ENCODE measurements around the gene ZNF174.

ZNF174 gene

GRCh38 chr16:3443108-3444031 lies 42.4 kb downstream of the ZNF174 start, which contains the start of the genes NAA60 and ZNF597:
Gene NAA60, plus strand, starts transcription at chr16:3443680. Its CDS starts 32,548 bp downstream, at chr16:3476228.
Gene ZNF597, minus strand, starts transcription at chr16:3443504. Its CDS starts 351 bp downstream, at chr16:3443153.
- peak; percentile 46 to 76 for DNase-seq (ENCODE audit: low read depth in 1 of 2, low spot score in 1 of 2)

GRCh38 chr16:3444032-3444388 lies 43.0 kb downstream of the ZNF174 start:
- DNase-seq (ENCODE audit: low read depth in 1 of 2, low spot score in 1 of 2), result no peak

GRCh38 chr16:3454093-3454492 lies 53.1 kb downstream of the ZNF174 start:
- DNase-seq (ENCODE audit: low read depth in 1 of 2, low spot score in 1 of 2), result no peak

GRCh38 chr16:3454631-3455147 lies 53.7 kb downstream of the ZNF174 start:
- no peak for DNase-seq (ENCODE audit: low read depth in 1 of 2, low spot score in 1 of 2)

- DNase-seq (ENCODE audit: low read depth in 1 of 2, low spot score in 1 of 2), result peak; percentile 82 to 83
These were observed 56.6 kb downstream of the ZNF174 start for GRCh38 chr16:3457434-3458252.

- DNase-seq (ENCODE audit: low read depth in 1 of 2, low spot score in 1 of 2), result no peak
These were observed 57.4 kb downstream of the ZNF174 start for GRCh38 chr16:3458278-3458851.

GRCh38 chr16:3458852-3459361 lies 57.9 kb downstream of the ZNF174 start:
- DNase-seq (ENCODE audit: low read depth in 1 of 2, low spot score in 1 of 2), result no peak

All from activated CD4-positive, alpha-beta T cell treated with anti-CD3 and anti-CD28 coated beads, Interleukin-2, amount 50 U/mL, for 24 hours (primary cell).